ENCODE data around the gene FBXO17. TPM values are rescaled to one million over a fixed set of nuclear protein-coding genes. Genes with fewer than 3 reads are reported as not detected.
"Not testable (repeated sequence)": the region's sequence is repeated elsewhere in the genome, so short reads cannot be mapped to it uniquely, and the experiment has no call there.

FBXO17 gene
- total and polyA plus RNA-seq, 4 donors, result 7.7 to 20.8 (median 15.6) TPM

DNA sequence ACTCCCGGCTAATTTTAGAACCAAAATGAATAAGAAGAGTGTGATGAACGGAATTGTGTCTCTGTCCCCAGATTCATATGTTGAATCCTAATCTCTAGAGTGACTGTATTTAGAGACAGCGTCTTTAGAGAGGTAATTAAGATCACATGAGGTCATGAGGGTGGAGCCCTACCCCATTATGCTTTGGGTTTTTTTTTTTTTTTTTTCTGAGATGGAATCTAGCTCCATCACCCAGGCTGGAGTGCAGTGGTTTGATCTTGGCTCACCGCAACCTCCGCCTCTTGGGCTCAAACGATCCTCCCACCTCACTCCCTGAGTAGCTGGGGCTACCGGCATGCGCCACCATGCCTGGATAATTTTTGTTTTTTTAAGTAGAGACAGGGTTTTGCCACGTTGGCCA is 28.9 kb upstream of the FBXO17 start:
- Histone ChIP-seq H3K27ac (ENCODE audit: low read depth, low read length) (no peak overlapping the region), H3K36me3 (ENCODE audit: control insufficient read depth, insufficient read depth, low read length) (no peaks in the 10 kb centered on the region), H3K4me3 (ENCODE audit: low read depth, low read length) (no peak overlapping the region), H3K27me3 (ENCODE audit: control insufficient read depth, insufficient read depth, low read length) (no peaks in the 10 kb centered on the region), H3K9me3 (ENCODE audit: control insufficient read depth, insufficient read depth, low read length) (no peaks in the 10 kb centered on the region), H3K4me1 (ENCODE audit: control insufficient read depth, insufficient read depth, low read length) (no peaks in the 10 kb centered on the region)
- WGBS (ENCODE audit: insufficient coverage), result 0% methylated on average over 1 of the region's 9 CpGs
- no peak for DNase-seq (ENCODE audit: low read depth in 4 of 6, low spot score in 6 of 6)

DNA sequence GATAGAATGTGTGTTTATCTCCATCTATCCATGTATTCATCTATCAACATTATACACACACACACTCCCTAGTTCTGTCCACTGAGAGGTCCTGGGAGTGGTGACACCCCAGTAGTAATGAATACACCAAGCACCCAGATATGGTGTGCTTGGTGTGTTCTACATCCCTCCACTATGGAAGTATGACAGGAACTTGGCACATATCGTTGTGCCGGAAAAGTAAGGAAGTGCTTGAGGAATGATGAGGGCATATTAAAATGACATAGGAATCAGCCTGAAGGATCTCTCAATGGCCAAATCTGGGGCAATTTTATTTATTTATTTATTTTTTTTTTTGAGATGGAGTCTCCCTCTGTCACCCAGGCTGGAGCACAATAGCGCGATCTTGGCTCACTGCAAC is 28.3 kb upstream of the FBXO17 start:
- H3K36me3 ChIP-seq (ENCODE audit: control insufficient read depth, insufficient read depth, low read length), result no peaks in the 10 kb centered on the region
- H3K27ac ChIP-seq (ENCODE audit: low read depth, low read length), result no peak overlapping the region
- DNase-seq (ENCODE audit: low read depth in 4 of 6, low spot score in 6 of 6), result no peak
- H3K4me1 ChIP-seq (ENCODE audit: control insufficient read depth, insufficient read depth, low read length), result no peaks in the 10 kb centered on the region
- no peaks in the 10 kb centered on the region for H3K27me3 ChIP-seq (ENCODE audit: control insufficient read depth, insufficient read depth, low read length)
- no CpG with 5 or more reads among the region's 4 CpGs for WGBS (ENCODE audit: insufficient coverage)
- H3K4me3 ChIP-seq (ENCODE audit: low read depth, low read length), result no peak overlapping the region
- H3K9me3 ChIP-seq (ENCODE audit: control insufficient read depth, insufficient read depth, low read length), result no peaks in the 10 kb centered on the region

DNA sequence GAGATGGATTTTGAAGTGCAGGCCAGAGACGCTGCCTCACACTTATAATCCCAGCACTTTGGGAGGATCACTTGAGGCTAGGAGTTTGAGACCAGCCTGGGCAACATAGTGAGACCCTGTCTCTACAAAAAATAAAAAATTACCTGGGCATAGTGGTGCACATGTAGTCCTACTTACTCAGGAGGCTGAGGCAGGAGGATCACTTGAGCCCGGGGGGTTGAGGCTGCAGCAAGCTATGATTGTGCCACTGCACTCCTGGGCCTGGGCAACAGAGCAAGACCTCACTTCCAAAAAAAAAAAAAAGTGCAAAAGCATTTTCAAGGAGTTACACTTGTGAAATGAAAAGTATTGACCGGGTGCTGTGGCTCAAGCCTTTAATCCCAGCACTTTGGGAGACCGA is 27.6 kb upstream of the FBXO17 start:
- WGBS (ENCODE audit: insufficient coverage), result 90% methylated on average over 2 of the region's 4 CpGs
- H3K9me3 ChIP-seq (ENCODE audit: control insufficient read depth, insufficient read depth, low read length), result no peaks in the 10 kb centered on the region

DNA sequence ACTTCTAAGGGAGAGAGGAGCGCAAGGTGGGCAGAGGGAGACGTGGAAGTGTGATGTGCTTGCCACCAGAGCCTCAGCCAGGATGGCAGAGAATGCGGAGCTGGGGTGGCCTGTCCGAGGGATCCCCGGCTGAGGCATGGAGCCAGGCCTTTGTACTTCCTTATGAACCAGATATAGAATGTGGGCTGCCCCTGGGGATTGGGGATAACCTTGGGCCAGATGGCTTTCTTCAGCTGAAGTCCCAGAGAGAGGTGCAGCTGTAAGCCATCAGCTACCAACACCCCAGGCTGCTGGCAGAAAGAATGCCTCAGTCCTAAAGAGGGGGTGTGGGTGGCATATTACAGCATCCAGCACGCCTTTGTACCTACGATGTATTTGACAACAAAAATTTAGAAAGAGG is 25.5 kb upstream of the FBXO17 start:
- DNase-seq (ENCODE audit: low read depth in 4 of 6, low spot score in 6 of 6), result no peak
- Histone ChIP-seq H3K27me3 (ENCODE audit: control insufficient read depth, insufficient read depth, low read length) (no peaks in the 10 kb centered on the region), H3K27ac (ENCODE audit: low read depth, low read length) (no peak overlapping the region), H3K36me3 (ENCODE audit: control insufficient read depth, insufficient read depth, low read length) (no peaks in the 10 kb centered on the region), H3K9me3 (ENCODE audit: control insufficient read depth, insufficient read depth, low read length) (no peaks in the 10 kb centered on the region), H3K4me3 (ENCODE audit: low read depth, low read length) (no peak overlapping the region), H3K4me1 (ENCODE audit: control insufficient read depth, insufficient read depth, low read length) (no peaks in the 10 kb centered on the region)
- WGBS (ENCODE audit: insufficient coverage), result 54% methylated on average over 5 of the region's 7 CpGs

More for the DNA sequence above, 27.6 kb upstream of the FBXO17 start:
- Histone ChIP-seq H3K27me3 (ENCODE audit: control insufficient read depth, insufficient read depth, low read length) (no peaks in the 10 kb centered on the region), H3K36me3 (ENCODE audit: control insufficient read depth, insufficient read depth, low read length) (no peaks in the 10 kb centered on the region), H3K4me3 (ENCODE audit: low read depth, low read length) (no peak overlapping the region), H3K27ac (ENCODE audit: low read depth, low read length) (no peak overlapping the region), H3K4me1 (ENCODE audit: control insufficient read depth, insufficient read depth, low read length) (no peaks in the 10 kb centered on the region)
- DNase-seq (ENCODE audit: low read depth in 4 of 6, low spot score in 6 of 6), result no peak

DNA sequence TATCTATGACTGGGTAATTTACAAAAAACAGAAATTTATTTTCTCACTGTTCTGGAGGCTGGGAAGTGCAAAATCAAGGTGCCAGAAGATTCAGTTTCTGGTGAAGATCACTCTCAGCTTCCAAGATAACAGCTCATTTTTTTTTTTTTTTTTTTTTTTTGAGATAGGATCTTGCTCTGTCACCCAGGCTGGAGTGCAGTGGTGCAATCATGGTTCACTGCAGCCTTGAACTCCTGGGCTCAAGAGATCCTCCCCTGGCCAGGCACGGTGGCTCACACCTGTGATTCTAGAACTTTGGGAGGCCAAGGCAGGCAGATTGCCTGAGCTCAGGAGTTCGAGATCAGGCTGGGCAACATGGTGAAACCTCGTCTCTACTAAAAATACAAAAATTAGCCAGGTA is 22.0 kb upstream of the FBXO17 start:
- 75% methylated on average over 1 of the region's 3 CpGs for WGBS (ENCODE audit: insufficient coverage)
- not testable (repeated sequence) for H3K4me3 ChIP-seq (ENCODE audit: low read depth, low read length); H3K4me1 ChIP-seq (ENCODE audit: control insufficient read depth, insufficient read depth, low read length); H3K36me3 ChIP-seq (ENCODE audit: control insufficient read depth, insufficient read depth, low read length); DNase-seq (ENCODE audit: low read depth in 4 of 6, low spot score in 6 of 6); H3K9me3 ChIP-seq (ENCODE audit: control insufficient read depth, insufficient read depth, low read length); H3K27ac ChIP-seq (ENCODE audit: low read depth, low read length); H3K27me3 ChIP-seq (ENCODE audit: control insufficient read depth, insufficient read depth, low read length)

DNA sequence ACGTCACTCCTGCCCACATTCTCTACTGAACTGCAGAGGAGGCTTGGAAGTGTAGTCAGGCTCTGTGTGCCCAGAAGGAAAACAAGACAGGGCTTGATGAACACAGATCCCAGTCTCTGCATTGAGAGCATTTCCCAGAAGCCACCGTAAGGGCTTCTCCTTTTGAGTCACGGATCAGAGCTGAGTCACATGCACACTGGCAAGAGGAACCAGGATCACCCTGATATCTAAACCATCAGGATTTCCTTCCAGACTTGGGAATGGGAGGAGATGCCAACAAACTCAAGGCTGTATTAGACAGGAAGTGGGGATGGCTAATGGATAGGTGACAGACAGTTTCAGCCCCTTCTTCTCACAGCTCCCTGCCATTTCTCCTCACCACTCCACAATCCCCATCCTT is 17.7 kb upstream of the FBXO17 start:
- no peak for DNase-seq (ENCODE audit: low read depth in 4 of 6, low spot score in 6 of 6)
- Histone ChIP-seq H3K9me3 (ENCODE audit: control insufficient read depth, insufficient read depth, low read length) (no peaks in the 10 kb centered on the region), H3K36me3 (ENCODE audit: control insufficient read depth, insufficient read depth, low read length) (no peaks in the 10 kb centered on the region), H3K27ac (ENCODE audit: low read depth, low read length) (no peak overlapping the region), H3K27me3 (ENCODE audit: control insufficient read depth, insufficient read depth, low read length) (no peaks in the 10 kb centered on the region), H3K4me3 (ENCODE audit: low read depth, low read length) (no peak overlapping the region), H3K4me1 (ENCODE audit: control insufficient read depth, insufficient read depth, low read length) (peaks cover 6% of the 10 kb centered on the region)
- 100% methylated on average over 2 of the region's 3 CpGs for WGBS (ENCODE audit: insufficient coverage)

DNA sequence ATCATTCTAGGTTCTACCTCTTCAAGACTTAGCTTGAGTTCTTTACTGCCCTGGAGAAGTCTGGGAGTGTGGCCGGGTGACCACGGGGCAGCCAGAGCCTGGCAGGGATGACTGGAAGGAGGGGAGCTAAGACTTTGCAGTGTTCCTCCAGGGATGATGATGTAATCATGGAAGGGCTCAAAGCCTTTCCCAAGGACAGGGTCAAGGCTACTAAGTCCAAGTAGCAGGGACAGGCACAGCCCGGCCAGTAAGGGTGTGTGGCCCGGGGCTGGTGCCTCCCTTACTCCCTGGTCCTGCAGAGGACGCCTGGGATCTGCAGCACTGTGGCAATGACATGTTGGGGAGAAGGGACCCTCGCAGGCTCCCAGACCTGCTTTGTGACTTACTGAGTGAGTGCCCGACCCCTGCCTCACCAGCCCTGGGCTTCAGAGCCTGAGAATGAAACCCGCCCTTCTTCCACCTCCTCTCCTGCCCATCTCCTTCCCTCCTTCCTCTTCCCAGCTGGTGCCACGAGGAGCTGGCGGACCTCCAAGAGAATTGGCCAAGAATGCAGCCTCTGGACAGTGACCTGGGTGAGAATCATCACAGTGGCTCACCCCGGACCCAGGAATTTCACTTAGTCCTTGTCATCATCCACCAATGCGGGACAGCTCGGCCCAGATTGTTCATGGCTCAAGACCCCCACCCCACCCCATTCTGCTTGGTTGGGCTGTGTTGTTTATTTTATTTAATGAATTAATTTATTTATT is 15.6 kb upstream of the FBXO17 start:
- no peak overlapping the region for H3K27ac ChIP-seq (ENCODE audit: low read depth, low read length)
- H3K9me3 ChIP-seq (ENCODE audit: control insufficient read depth, insufficient read depth, low read length), result no peaks in the 10 kb centered on the region
- no peaks in the 10 kb centered on the region for H3K27me3 ChIP-seq (ENCODE audit: control insufficient read depth, insufficient read depth, low read length)
- no peak overlapping the region for H3K4me3 ChIP-seq (ENCODE audit: low read depth, low read length)
- DNase-seq (ENCODE audit: low read depth in 4 of 6, low spot score in 6 of 6), result no peak
- H3K36me3 ChIP-seq (ENCODE audit: control insufficient read depth, insufficient read depth, low read length), result no peaks in the 10 kb centered on the region
- 75% methylated on average over 11 of the region's 13 CpGs for WGBS (ENCODE audit: insufficient coverage)
- H3K4me1 ChIP-seq (ENCODE audit: control insufficient read depth, insufficient read depth, low read length), result peaks cover 6% of the 10 kb centered on the region

DNA sequence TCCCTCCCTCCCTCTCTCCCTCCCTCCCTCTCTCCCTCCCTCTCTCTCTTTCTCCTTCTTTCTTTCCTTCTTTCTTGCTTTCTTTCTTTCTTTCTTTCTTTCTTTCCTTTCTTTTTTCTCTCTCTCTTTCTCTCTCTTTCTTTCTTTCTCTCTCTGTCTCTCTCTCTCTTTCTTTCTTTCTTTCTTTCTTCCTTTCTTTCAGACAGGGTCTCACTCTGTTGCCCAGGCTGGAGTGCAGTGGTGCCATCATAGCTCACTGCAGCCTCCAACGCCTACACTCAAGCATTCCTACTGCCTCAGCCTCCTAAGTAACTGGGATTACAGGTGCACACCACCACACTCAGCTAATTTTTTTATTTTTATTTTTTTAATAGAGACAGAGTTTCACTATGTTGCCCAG is 14.1 kb upstream of the FBXO17 start:
- WGBS (ENCODE audit: insufficient coverage), result no CpG with 5 or more reads among the region's 1 CpG
- not testable (repeated sequence) for H3K4me3 ChIP-seq (ENCODE audit: low read depth, low read length); H3K27ac ChIP-seq (ENCODE audit: low read depth, low read length); DNase-seq (ENCODE audit: low read depth in 4 of 6, low spot score in 6 of 6); H3K9me3 ChIP-seq (ENCODE audit: control insufficient read depth, insufficient read depth, low read length); H3K4me1 ChIP-seq (ENCODE audit: control insufficient read depth, insufficient read depth, low read length); H3K27me3 ChIP-seq (ENCODE audit: control insufficient read depth, insufficient read depth, low read length); H3K36me3 ChIP-seq (ENCODE audit: control insufficient read depth, insufficient read depth, low read length)

DNA sequence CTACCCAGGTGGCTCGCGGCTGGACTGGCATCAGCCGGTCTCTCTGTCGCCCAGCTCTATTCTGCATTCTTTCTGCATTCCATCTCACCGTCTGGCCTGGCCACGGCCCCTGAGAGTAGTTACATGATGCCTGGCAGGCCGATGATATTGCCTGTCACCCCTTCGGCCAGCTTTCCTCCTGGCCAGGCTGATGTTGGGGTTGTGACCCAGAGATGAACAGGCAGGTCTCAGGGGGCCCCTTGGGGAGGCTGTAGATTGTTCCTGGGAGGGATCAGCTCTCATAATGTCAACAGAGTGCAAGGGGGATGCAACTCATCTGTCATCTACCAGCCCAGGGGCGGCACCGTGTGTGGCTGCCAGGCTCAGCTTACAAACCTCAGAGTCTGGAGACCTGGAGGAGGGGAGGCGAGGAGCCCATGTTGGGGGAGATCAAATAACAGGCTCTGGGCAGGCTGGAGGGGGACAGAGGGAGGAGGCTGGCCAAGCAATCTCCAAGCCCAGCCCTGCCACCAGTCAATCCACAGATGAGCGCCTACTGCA is 13.6 kb upstream of the FBXO17 start:
- Histone ChIP-seq H3K36me3 (ENCODE audit: control insufficient read depth, insufficient read depth, low read length) (no peaks in the 10 kb centered on the region), H3K27ac (ENCODE audit: low read depth, low read length) (no peak overlapping the region), H3K9me3 (ENCODE audit: control insufficient read depth, insufficient read depth, low read length) (no peaks in the 10 kb centered on the region), H3K27me3 (ENCODE audit: control insufficient read depth, insufficient read depth, low read length) (no peaks in the 10 kb centered on the region), H3K4me1 (ENCODE audit: control insufficient read depth, insufficient read depth, low read length) (peaks cover 6% of the 10 kb centered on the region), H3K4me3 (ENCODE audit: low read depth, low read length) (no peak overlapping the region)
- no peak for DNase-seq (ENCODE audit: low read depth in 4 of 6, low spot score in 6 of 6)
- WGBS (ENCODE audit: insufficient coverage), result 8% methylated on average over 10 of the region's 12 CpGs

DNA sequence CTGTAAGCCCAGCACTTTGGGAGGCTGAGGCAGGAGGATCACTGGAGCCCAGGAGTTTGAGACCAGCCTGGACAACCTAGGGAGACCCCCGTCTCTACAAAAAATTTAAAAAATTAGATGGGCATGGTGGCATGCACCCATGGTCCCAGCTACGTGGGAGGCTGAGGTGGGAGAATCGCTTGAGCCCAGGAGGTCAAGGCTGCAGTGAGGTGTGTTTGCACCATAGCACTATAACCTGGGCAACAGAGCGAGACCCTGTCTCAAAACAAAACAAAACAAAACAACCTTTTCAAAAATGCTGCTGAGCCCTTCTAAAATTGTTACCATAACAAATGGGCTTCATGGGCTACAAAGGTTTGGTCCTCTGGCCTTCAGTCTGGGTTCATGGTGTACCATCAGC is 13.1 kb upstream of the FBXO17 start:
- H3K4me3 ChIP-seq (ENCODE audit: low read depth, low read length); H3K36me3 ChIP-seq (ENCODE audit: control insufficient read depth, insufficient read depth, low read length); DNase-seq (ENCODE audit: low read depth in 4 of 6, low spot score in 6 of 6); H3K4me1 ChIP-seq (ENCODE audit: control insufficient read depth, insufficient read depth, low read length); H3K27ac ChIP-seq (ENCODE audit: low read depth, low read length); H3K27me3 ChIP-seq (ENCODE audit: control insufficient read depth, insufficient read depth, low read length); H3K9me3 ChIP-seq (ENCODE audit: control insufficient read depth, insufficient read depth, low read length): not testable (repeated sequence)
- WGBS (ENCODE audit: insufficient coverage), result 100% methylated on average over 3 of the region's 4 CpGs
